H9 (cell line): Measurements from ENCODE around the gene SLC9A9. TPM values are rescaled to one million over a fixed set of nuclear protein-coding genes. Genes with fewer than 3 reads are reported as not detected.

Experiments used
- DNase-seq: peaks from one replicate; pipeline ENCODE4 v3.0.0-alpha.2; 2017
- H2AFZ ChIP-seq: one replicate; pipeline ENCODE4 v1.6.1; 2013; ENCODE audit warnings: mild to moderate bottlenecking, low read length, control low read depth, moderate library complexity
- H2AK5ac ChIP-seq: 2 replicates; pipeline ENCODE4 v1.6.1; 2013; ENCODE audit warnings: low read length, control low read depth, mixed read lengths; ENCODE audit not compliant: insufficient read length
- H2BK120ac ChIP-seq: one replicate; pipeline ENCODE4 v1.6.1; 2013; ENCODE audit warnings: low read depth, mild to moderate bottlenecking, low read length, control low read depth, inconsistent platforms; ENCODE audit not compliant: poor library complexity, severe bottlenecking
- H2BK12ac ChIP-seq: 2 replicates; pipeline ENCODE4 v1.6.1; 2013; ENCODE audit warnings: low read length, control low read depth, mixed read lengths, low read depth; ENCODE audit not compliant: insufficient read length
- H2BK15ac ChIP-seq: 2 replicates; pipeline ENCODE4 v1.6.1; 2013; ENCODE audit warnings: low read depth, low read length, control low read depth
- H2BK20ac ChIP-seq: one replicate; pipeline ENCODE4 v1.6.1; 2013; ENCODE audit warnings: low read depth, mild to moderate bottlenecking, low read length, control low read depth, inconsistent platforms; ENCODE audit not compliant: poor library complexity, severe bottlenecking
- H2BK5ac ChIP-seq: 2 replicates; pipeline ENCODE4 v1.6.1; 2013; ENCODE audit warnings: low read length, control low read depth, mixed read lengths; ENCODE audit not compliant: insufficient read length
- H3K14ac ChIP-seq: 2 replicates; pipeline ENCODE4 v1.6.1; 2013; ENCODE audit warnings: low read length, control low read depth; ENCODE audit not compliant: insufficient read depth
- H3K18ac ChIP-seq: 2 replicates; pipeline ENCODE4 v1.6.1; 2013; ENCODE audit warnings: low read depth, mild to moderate bottlenecking, mixed read lengths, low read length, control low read depth; ENCODE audit not compliant: insufficient read length
- H3K23ac ChIP-seq: 2 replicates; pipeline ENCODE4 v1.6.1; 2013; ENCODE audit warnings: low read length, control low read depth, mixed read lengths, low read depth; ENCODE audit not compliant: insufficient read length
- H3K23me2 ChIP-seq: 2 replicates; pipeline ENCODE4 v1.6.1; 2013; ENCODE audit warnings: low read depth, mild to moderate bottlenecking, mixed read lengths, low read length, control low read depth; ENCODE audit not compliant: insufficient read length, poor library complexity, severe bottlenecking
- H3K27ac ChIP-seq: 2 replicates; pipeline ENCODE4 v1.5.1; 2013; ENCODE audit warnings: low read length, control low read depth, mixed read lengths, low read depth; ENCODE audit not compliant: insufficient read length
- H3K27me3 ChIP-seq: 2 replicates; pipeline ENCODE4 v1.6.1; 2013; ENCODE audit warnings: low read length, control low read depth, inconsistent platforms; ENCODE audit not compliant: insufficient read depth
- H3K4ac ChIP-seq: 2 replicates; pipeline ENCODE4 v1.6.1; 2013; ENCODE audit warnings: low read depth, mild to moderate bottlenecking, control low read depth, inconsistent platforms, low read length, moderate library complexity
- H3K4me1 ChIP-seq: 2 replicates; pipeline ENCODE4 v1.6.1; 2013; ENCODE audit warnings: low read length, control low read depth, inconsistent platforms; ENCODE audit not compliant: insufficient read depth
- H3K4me2 ChIP-seq: 2 replicates; pipeline ENCODE4 v1.6.1; 2013; ENCODE audit warnings: low read length, control low read depth, mixed read lengths; ENCODE audit not compliant: insufficient read length, insufficient read depth
- H3K56ac ChIP-seq: 2 replicates; pipeline ENCODE4 v1.6.1; 2013; ENCODE audit warnings: low read depth, mild to moderate bottlenecking, mixed read lengths, low read length, control low read depth; ENCODE audit not compliant: insufficient read length
- H3K79me1 ChIP-seq: 2 replicates; pipeline ENCODE4 v1.6.1; 2013; ENCODE audit warnings: low read depth, mild to moderate bottlenecking, moderate library complexity, low read length, control low read depth, inconsistent platforms; ENCODE audit not compliant: insufficient read depth, poor library complexity, severe bottlenecking
- H3K79me2 ChIP-seq: 2 replicates; pipeline ENCODE4 v1.6.1; 2013; ENCODE audit warnings: low read length, control low read depth, inconsistent platforms; ENCODE audit not compliant: insufficient read depth
- H3K9ac ChIP-seq: 2 replicates; pipeline ENCODE4 v1.6.1; 2013; ENCODE audit warnings: low read length, control low read depth, mixed read lengths; ENCODE audit not compliant: insufficient read length; ENCODE audit errors: extremely low read depth
- H3K9me3 ChIP-seq: one replicate; pipeline ENCODE4 v1.6.1; 2013; ENCODE audit warnings: low read depth, low read length, inconsistent platforms; ENCODE audit not compliant: control insufficient read depth
- H3T11ph ChIP-seq: one replicate; pipeline ENCODE4 v1.6.1; 2013; ENCODE audit warnings: mild to moderate bottlenecking, low read length, control low read depth, inconsistent platforms
- H4K20me1 ChIP-seq: one replicate; pipeline ENCODE4 v1.6.1; 2013; ENCODE audit not compliant: control insufficient read depth, insufficient read length, insufficient read depth
- H4K5ac ChIP-seq: 2 replicates; pipeline ENCODE4 v1.6.1; 2013; ENCODE audit warnings: low read depth, mild to moderate bottlenecking, mixed read lengths, low read length, control low read depth; ENCODE audit not compliant: insufficient read length
- H4K8ac ChIP-seq: replicated peaks from 2 replicates; pipeline ENCODE4 v1.6.1; 2013; ENCODE audit warnings: low read length, control low read depth, mixed read lengths, low read depth; ENCODE audit not compliant: insufficient read length
- H4K91ac ChIP-seq: 2 replicates; pipeline ENCODE4 v1.6.1; 2013; ENCODE audit warnings: low read depth, mild to moderate bottlenecking, moderate library complexity, mixed read lengths, low read length, control low read depth; ENCODE audit not compliant: insufficient read length
- H3K27ac Mint-ChIP-seq, 3 experiments: 2 replicates in 2 of 3; 3 replicates in 1 of 3; pipeline ENCODE4 v1.8.0; 2020 to 2021; ENCODE audit warnings: mixed read lengths in 3 of 3, mild to moderate bottlenecking in 1 of 3, moderate library complexity in 1 of 3
- H3K27me3 Mint-ChIP-seq: 2 replicates; pipeline ENCODE4 v1.8.0; 2021; ENCODE audit warnings: low read depth, mild to moderate bottlenecking, moderate library complexity, mixed read lengths
- H3K36me3 Mint-ChIP-seq, 3 experiments: 2 replicates in 2 of 3; 3 replicates in 1 of 3; pipeline ENCODE4 v1.8.0; 2020 to 2021; ENCODE audit warnings: low read depth in 3 of 3, mixed read lengths in 3 of 3; ENCODE audit not compliant: insufficient read depth in 1 of 3
- H3K4me1 Mint-ChIP-seq, 2 experiments: 2 replicates each; pipeline ENCODE4 v1.8.0; 2020; ENCODE audit warnings: mixed read lengths in 2 of 2
- H3K4me3 Mint-ChIP-seq, 2 experiments: 2 replicates in 1 of 2; 3 replicates in 1 of 2; pipeline ENCODE4 v1.8.0; 2020 to 2021; ENCODE audit warnings: mild to moderate bottlenecking in 2 of 2, mixed read lengths in 2 of 2, moderate library complexity in 1 of 2
- H3K9me3 Mint-ChIP-seq, 2 experiments: 2 replicates in 1 of 2; 3 replicates in 1 of 2; pipeline ENCODE4 v1.8.0; 2020; ENCODE audit warnings: mild to moderate bottlenecking in 2 of 2, mixed read lengths in 2 of 2, moderate library complexity in 1 of 2
- CTCF ChIP-seq: fragments of 200-600 bp; sonication (generic); conservative IDR thresholded peaks from 3 replicates; pipeline ENCODE4 v1.8.0; 2021; ENCODE audit warnings: antibody characterized with exemption, mild to moderate bottlenecking
- total RNA-seq: library from RNA; stranded (reverse); gene quantifications from 2 replicates; pipeline ENCODE4 v1.2.1, GENCODE V29; 2021

SLC9A9 gene
- total RNA-seq, 1 experiment from 2014 or later: 0.35 TPM

- Histone ChIP-seq H4K8ac (no peak overlapping the region), H3K4ac (no peak overlapping the region), H3K79me2 (no peaks in the 10 kb centered on the region), H3K23me2 (no peaks in the 10 kb centered on the region), H3K9me3 (no peaks in the 10 kb centered on the region), H3K14ac (no peak overlapping the region), H2AFZ (no peak overlapping the region), H3K4me2 (no peak overlapping the region), H4K5ac (no peak overlapping the region), H4K20me1 (no peaks in the 10 kb centered on the region), H4K91ac (no peak overlapping the region), H3K18ac (no peak overlapping the region), H2BK120ac (no peak overlapping the region), H3K56ac (no peak overlapping the region), H2BK5ac (no peak overlapping the region), H3K9ac (no peak overlapping the region), H2BK12ac (no peak overlapping the region), H3K79me1 (no peaks in the 10 kb centered on the region), H3K27me3 (no peaks in the 10 kb centered on the region), H2BK20ac (no peak overlapping the region), H3K4me1 (no peaks in the 10 kb centered on the region), H2BK15ac (no peak overlapping the region), H2AK5ac (no peak overlapping the region), H3K23ac (no peak overlapping the region), H3K27ac (no peak overlapping the region), H3T11ph (no peak overlapping the region)
- no peaks in the 10 kb centered on the region for H3K27me3 Mint-ChIP-seq
- H3K9me3 Mint-ChIP-seq: no peaks in the 10 kb centered on the region; a peak in 1 of 5 replicates
- H3K36me3 Mint-ChIP-seq: no peaks in the 10 kb centered on the region
- H3K4me1 Mint-ChIP-seq: peaks cover 9 to 23% of the 10 kb centered on the region in 2 experiments; a peak in 3 of 4 replicates
- DNase-seq: no peak
- H3K4me3 Mint-ChIP-seq: no peak overlapping the region
- TF ChIP-seq CTCF: no peak
- no peak overlapping the region for H3K27ac Mint-ChIP-seq
Measured at GRCh38 chr3:143486611-143487010, 361.7 kb downstream of the SLC9A9 start.
